Adrenal gland (tissue), 5 donors: Measurements from ENCODE around the gene NOSIP.

ENCODE experiments used
- POLR2A ChIP-seq, 2 donors: fragments of 450-650 bp; IDR thresholded peaks; one replicate each; pipeline ENCODE4 v1.6.1; 2017; ENCODE audit warnings: antibody characterized with exemption in 2 of 2, mild to moderate bottlenecking in 2 of 2, moderate library complexity in 1 of 2
- TF ChIP-seq, protein P1 (sequence below), 6 experiments: fragments of 450-650 bp in 4 of 6; fragments of 200-600 bp in 2 of 6; sonication (generic) in 1 of 6; IDR thresholded peaks; 1 replicate in 5 of 6; 2 replicates in 1 of 6; pipeline versions ENCODE4 v1.5.1 to v1.8.0; 2016 to 2021; ENCODE audit warnings: antibody characterized with exemption in 6 of 6, mild to moderate bottlenecking in 2 of 6, moderate library complexity in 1 of 6
- donor health status: DM: no; HTN: no; CAD: no.

DNA sequence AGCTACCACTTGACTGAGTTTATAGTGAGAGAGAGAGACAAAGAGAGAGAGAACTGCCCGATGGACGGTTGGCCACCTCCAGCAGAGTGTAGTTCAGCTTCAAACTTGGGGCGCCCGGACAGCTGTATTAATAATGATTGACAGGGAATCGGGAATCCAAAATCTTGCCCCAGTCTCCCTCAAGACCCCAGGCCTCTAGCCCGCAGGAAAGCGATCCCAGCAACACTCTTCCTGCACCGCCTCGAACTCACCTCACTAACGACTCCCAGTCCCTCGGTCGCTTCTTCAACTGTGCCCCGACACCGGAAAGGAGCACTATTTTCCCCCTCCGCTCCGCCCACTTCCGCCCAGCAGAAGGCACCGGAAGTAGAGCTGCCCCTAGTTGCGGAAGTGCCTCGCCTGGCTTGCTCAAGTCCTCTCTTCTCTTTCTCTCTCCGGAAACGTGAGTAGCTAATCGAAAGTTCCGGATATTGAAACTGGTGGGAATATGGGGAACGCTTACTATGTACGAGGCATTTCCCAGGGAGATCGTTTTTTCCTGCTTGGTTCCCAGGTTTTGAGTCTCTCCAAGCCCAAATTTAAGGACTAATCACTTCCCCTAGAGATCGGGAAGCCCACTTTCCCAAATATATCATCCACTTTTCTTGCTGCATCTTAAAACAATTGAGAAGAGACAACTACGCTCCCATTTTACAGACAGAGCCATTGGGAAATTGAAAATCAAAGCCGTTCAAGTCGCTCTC is at the start of gene NOSIP:
- TF ChIP-seq, protein P1, sequence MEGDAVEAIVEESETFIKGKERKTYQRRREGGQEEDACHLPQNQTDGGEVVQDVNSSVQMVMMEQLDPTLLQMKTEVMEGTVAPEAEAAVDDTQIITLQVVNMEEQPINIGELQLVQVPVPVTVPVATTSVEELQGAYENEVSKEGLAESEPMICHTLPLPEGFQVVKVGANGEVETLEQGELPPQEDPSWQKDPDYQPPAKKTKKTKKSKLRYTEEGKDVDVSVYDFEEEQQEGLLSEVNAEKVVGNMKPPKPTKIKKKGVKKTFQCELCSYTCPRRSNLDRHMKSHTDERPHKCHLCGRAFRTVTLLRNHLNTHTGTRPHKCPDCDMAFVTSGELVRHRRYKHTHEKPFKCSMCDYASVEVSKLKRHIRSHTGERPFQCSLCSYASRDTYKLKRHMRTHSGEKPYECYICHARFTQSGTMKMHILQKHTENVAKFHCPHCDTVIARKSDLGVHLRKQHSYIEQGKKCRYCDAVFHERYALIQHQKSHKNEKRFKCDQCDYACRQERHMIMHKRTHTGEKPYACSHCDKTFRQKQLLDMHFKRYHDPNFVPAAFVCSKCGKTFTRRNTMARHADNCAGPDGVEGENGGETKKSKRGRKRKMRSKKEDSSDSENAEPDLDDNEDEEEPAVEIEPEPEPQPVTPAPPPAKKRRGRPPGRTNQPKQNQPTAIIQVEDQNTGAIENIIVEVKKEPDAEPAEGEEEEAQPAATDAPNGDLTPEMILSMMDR (IDR thresholded peaks at IDR 0.05) = peak in 1 of 6 experiments; percentile 13
- TF ChIP-seq POLR2A (IDR thresholded peaks at IDR 0.05) = peak; percentile 72 to 95
